Vagina (tissue), 2 donors: ENCODE data around the gene LTBP3.

Experiments used
- POLR2A ChIP-seq, 2 donors: fragments of 450-650 bp; IDR thresholded peaks; one replicate each; pipeline ENCODE4 v1.6.1; 2017; ENCODE audit warnings: antibody characterized with exemption in 2 of 2, mild to moderate bottlenecking in 2 of 2, moderate library complexity in 2 of 2
- POLR2AphosphoS5 ChIP-seq, 2 donors: sonication (generic); formaldehyde crosslinking; IDR thresholded peaks; one replicate each; pipeline ENCODE4 v1.9.0; 2017; ENCODE audit warnings: antibody characterized with exemption in 2 of 2, mild to moderate bottlenecking in 2 of 2, low read depth in 1 of 2; ENCODE audit not compliant: insufficient read depth in 1 of 2
- TF ChIP-seq, protein P1 (sequence below), 3 experiments: fragments of 450-650 bp in 2 of 3; fragments of 200-600 bp in 1 of 3; sonication (generic) in 1 of 3; IDR thresholded peaks; one replicate each; pipeline ENCODE4 v1.5.1; 2017 to 2019; ENCODE audit warnings: antibody characterized with exemption in 3 of 3, mild to moderate bottlenecking in 2 of 3, moderate library complexity in 2 of 3

DNA sequence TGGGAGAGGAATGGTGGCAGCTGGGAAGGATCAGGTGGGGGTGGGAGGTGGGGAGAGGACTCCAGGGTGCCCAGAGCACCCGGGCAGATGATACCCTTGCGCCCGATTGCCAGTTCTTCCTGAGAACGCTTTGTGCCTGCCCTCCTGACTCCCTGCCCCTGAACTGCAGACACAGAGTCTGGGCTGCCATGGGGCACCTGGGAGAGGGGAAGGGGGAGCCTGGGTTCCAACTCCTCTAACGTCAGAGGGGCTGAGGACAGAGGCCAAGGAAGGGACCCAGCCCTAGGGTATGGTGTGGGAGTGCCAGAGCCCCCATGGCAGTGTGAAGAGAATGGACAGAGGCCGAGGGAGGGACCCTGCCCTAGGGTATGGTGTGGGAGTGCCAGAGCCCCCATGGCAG lies 38.4 kb upstream of the LTBP3 start:
- TF ChIP-seq POLR2A (IDR thresholded peaks at IDR 0.05) (no peak), POLR2AphosphoS5 (IDR thresholded peaks at IDR 0.05; ENCODE audit: insufficient read depth in 1 of 2, low read depth in 1 of 2) (no peak)
- TF ChIP-seq, protein P1, sequence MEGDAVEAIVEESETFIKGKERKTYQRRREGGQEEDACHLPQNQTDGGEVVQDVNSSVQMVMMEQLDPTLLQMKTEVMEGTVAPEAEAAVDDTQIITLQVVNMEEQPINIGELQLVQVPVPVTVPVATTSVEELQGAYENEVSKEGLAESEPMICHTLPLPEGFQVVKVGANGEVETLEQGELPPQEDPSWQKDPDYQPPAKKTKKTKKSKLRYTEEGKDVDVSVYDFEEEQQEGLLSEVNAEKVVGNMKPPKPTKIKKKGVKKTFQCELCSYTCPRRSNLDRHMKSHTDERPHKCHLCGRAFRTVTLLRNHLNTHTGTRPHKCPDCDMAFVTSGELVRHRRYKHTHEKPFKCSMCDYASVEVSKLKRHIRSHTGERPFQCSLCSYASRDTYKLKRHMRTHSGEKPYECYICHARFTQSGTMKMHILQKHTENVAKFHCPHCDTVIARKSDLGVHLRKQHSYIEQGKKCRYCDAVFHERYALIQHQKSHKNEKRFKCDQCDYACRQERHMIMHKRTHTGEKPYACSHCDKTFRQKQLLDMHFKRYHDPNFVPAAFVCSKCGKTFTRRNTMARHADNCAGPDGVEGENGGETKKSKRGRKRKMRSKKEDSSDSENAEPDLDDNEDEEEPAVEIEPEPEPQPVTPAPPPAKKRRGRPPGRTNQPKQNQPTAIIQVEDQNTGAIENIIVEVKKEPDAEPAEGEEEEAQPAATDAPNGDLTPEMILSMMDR (IDR thresholded peaks at IDR 0.05), result no peak
